DND-41 (cell line): Measurements from ENCODE around the gene HSP90AB1.

Experiments
- EZH2 ChIP-seq: IDR thresholded peaks from 3 replicates; pipeline ENCODE4 v1.6.1; 2012; ENCODE audit warnings: borderline replicate concordance, low read depth, mild to moderate bottlenecking, moderate library complexity, low read length, inconsistent platforms; ENCODE audit not compliant: severe bottlenecking
- TF ChIP-seq, protein P1 (sequence below): IDR thresholded peaks from 2 replicates; pipeline ENCODE4 v1.5.1; 2012; ENCODE audit warnings: borderline replicate concordance, low read length, moderate library complexity, mild to moderate bottlenecking; ENCODE audit not compliant: poor library complexity, severe bottlenecking; ENCODE audit errors: extremely low read depth

GRCh38 chr6:44219053-44219814, 27.7 kb upstream of the HSP90AB1 start:
- TF ChIP-seq, protein P1, sequence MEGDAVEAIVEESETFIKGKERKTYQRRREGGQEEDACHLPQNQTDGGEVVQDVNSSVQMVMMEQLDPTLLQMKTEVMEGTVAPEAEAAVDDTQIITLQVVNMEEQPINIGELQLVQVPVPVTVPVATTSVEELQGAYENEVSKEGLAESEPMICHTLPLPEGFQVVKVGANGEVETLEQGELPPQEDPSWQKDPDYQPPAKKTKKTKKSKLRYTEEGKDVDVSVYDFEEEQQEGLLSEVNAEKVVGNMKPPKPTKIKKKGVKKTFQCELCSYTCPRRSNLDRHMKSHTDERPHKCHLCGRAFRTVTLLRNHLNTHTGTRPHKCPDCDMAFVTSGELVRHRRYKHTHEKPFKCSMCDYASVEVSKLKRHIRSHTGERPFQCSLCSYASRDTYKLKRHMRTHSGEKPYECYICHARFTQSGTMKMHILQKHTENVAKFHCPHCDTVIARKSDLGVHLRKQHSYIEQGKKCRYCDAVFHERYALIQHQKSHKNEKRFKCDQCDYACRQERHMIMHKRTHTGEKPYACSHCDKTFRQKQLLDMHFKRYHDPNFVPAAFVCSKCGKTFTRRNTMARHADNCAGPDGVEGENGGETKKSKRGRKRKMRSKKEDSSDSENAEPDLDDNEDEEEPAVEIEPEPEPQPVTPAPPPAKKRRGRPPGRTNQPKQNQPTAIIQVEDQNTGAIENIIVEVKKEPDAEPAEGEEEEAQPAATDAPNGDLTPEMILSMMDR: no peak
- peak; percentile 32 for TF ChIP-seq EZH2
